Chondrocyte (in vitro differentiated cells): ENCODE results near the gene CACNB2. TPM values are rescaled to one million over a fixed set of nuclear protein-coding genes. Genes with fewer than 3 reads are reported as not detected.

Source experiments
- DNase-seq: peaks from one replicate; pipeline ENCODE4 v3.0.0; 2021; ENCODE audit warnings: mixed read lengths, low spot score
- H3K27ac Mint-ChIP-seq: one replicate; pipeline ENCODE4 v1.8.0; 2021; ENCODE audit warnings: mild to moderate bottlenecking, moderate library complexity, mixed read lengths; ENCODE audit not compliant: unreplicated experiment
- H3K27me3 Mint-ChIP-seq: 2 replicates; pipeline ENCODE4 v1.8.0; 2021; ENCODE audit warnings: low read depth, mixed read lengths
- H3K36me3 Mint-ChIP-seq: 2 replicates; pipeline ENCODE4 v1.8.0; 2021; ENCODE audit warnings: low read depth, mixed read lengths
- H3K4me1 Mint-ChIP-seq: 2 replicates; pipeline ENCODE4 v1.8.0; 2021; ENCODE audit warnings: low read depth, mild to moderate bottlenecking, mixed read lengths
- H3K4me3 Mint-ChIP-seq: one replicate; pipeline ENCODE4 v1.8.0; 2021; ENCODE audit warnings: mild to moderate bottlenecking, moderate library complexity, mixed read lengths; ENCODE audit not compliant: unreplicated experiment
- H3K9me3 Mint-ChIP-seq: 2 replicates; pipeline ENCODE4 v1.8.0; 2021; ENCODE audit warnings: low read depth, mixed read lengths
- CTCF ChIP-seq: fragments of 200-600 bp; sonication (generic); IDR thresholded peaks from 2 replicates; pipeline ENCODE4 v1.5.0; 2021; ENCODE audit warnings: antibody characterized with exemption, mild to moderate bottlenecking, moderate library complexity
- total RNA-seq: library from RNA; stranded (reverse); gene quantifications from 3 replicates; pipeline ENCODE4 v1.2.1, GENCODE V29; 2021

CACNB2 gene
- total RNA-seq, 1 donor from 2014 or later: 0.25 TPM

- Mint-ChIP-seq H3K4me1 (no peaks in the 10 kb centered on the region), H3K36me3 (no peaks in the 10 kb centered on the region), H3K4me3 (no peak overlapping the region), H3K9me3 (no peaks in the 10 kb centered on the region), H3K27me3 (peaks cover 1% of the 10 kb centered on the region), H3K27ac (no peak overlapping the region)
- DNase-seq: no peak
- TF ChIP-seq CTCF: no peak
These were observed 315.1 kb downstream of the CACNB2 start for GRCh38 chr10:18455086-18455884.

- TF ChIP-seq CTCF: no peak
- Mint-ChIP-seq H3K4me1 (no peaks in the 10 kb centered on the region), H3K27ac (no peak overlapping the region), H3K36me3 (no peaks in the 10 kb centered on the region), H3K27me3 (peaks cover 5% of the 10 kb centered on the region), H3K4me3 (no peak overlapping the region), H3K9me3 (no peaks in the 10 kb centered on the region)
- no peak for DNase-seq
These were observed 316.8 kb downstream of the CACNB2 start for GRCh38 chr10:18456984-18457383.

GRCh38 chr10:18460032-18460431 lies 319.8 kb downstream of the CACNB2 start:
- Mint-ChIP-seq H3K4me1 (no peaks in the 10 kb centered on the region), H3K27ac (no peak overlapping the region), H3K4me3 (no peak overlapping the region), H3K27me3 (peaks cover 3% of the 10 kb centered on the region), H3K36me3 (no peaks in the 10 kb centered on the region), H3K9me3 (no peaks in the 10 kb centered on the region)
- DNase-seq: no peak
- no peak for TF ChIP-seq CTCF

GRCh38 chr10:18463673-18464211 lies 323.5 kb downstream of the CACNB2 start:
- Mint-ChIP-seq H3K9me3 (no peaks in the 10 kb centered on the region), H3K27ac (no peak overlapping the region), H3K36me3 (no peaks in the 10 kb centered on the region), H3K27me3 (peaks cover 3% of the 10 kb centered on the region), H3K4me3 (no peak overlapping the region), H3K4me1 (no peaks in the 10 kb centered on the region)
- DNase-seq: no peak
- TF ChIP-seq CTCF: no peak

- Mint-ChIP-seq H3K36me3 (no peaks in the 10 kb centered on the region), H3K4me1 (no peaks in the 10 kb centered on the region), H3K27ac (no peak overlapping the region), H3K27me3 (peaks cover 11% of the 10 kb centered on the region), H3K4me3 (no peak overlapping the region), H3K9me3 (no peaks in the 10 kb centered on the region)
- no peak for TF ChIP-seq CTCF
- no peak for DNase-seq
These were observed 328.9 kb downstream of the CACNB2 start for GRCh38 chr10:18469125-18469524.
